ENCODE data around the gene PPIL1. TPM values are rescaled to one million over a fixed set of nuclear protein-coding genes. Genes with fewer than 3 reads are reported as not detected.

Gene PPIL1
- total and polyA plus RNA-seq, 2 of the 8 experiments (the other 6 are each of a cell fraction or from before 2014, with no cell fraction given) = 83.7 to 86.5 TPM

GRCh38 chr6:36822506-36823269, 51.9 kb downstream of the PPIL1 start (continued):
- TF ChIP-seq, protein P1, sequence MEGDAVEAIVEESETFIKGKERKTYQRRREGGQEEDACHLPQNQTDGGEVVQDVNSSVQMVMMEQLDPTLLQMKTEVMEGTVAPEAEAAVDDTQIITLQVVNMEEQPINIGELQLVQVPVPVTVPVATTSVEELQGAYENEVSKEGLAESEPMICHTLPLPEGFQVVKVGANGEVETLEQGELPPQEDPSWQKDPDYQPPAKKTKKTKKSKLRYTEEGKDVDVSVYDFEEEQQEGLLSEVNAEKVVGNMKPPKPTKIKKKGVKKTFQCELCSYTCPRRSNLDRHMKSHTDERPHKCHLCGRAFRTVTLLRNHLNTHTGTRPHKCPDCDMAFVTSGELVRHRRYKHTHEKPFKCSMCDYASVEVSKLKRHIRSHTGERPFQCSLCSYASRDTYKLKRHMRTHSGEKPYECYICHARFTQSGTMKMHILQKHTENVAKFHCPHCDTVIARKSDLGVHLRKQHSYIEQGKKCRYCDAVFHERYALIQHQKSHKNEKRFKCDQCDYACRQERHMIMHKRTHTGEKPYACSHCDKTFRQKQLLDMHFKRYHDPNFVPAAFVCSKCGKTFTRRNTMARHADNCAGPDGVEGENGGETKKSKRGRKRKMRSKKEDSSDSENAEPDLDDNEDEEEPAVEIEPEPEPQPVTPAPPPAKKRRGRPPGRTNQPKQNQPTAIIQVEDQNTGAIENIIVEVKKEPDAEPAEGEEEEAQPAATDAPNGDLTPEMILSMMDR (IDR thresholded peaks at IDR 0.05; ENCODE audit: control extremely low read depth in 1 of 3, insufficient read depth in 1 of 3, low read depth in 1 of 3, low read length in 3 of 3) = no peak
- TF ChIP-seq JUND (IDR thresholded peaks at IDR 0.05; ENCODE audit: low read length) (no peak), ATF3 (IDR thresholded peaks at IDR 0.05; ENCODE audit: insufficient read depth, low read depth, low read length) (no peak), HDAC2 (IDR thresholded peaks at IDR 0.05; ENCODE audit: borderline replicate concordance in 1 of 2, low read depth in 2 of 2, low read length in 2 of 2) (no peak), TEAD4 (IDR thresholded peaks at IDR 0.05; ENCODE audit: low read depth, low read length) (no peak), TCF12 (IDR thresholded peaks at IDR 0.05; ENCODE audit: low read depth, low read length) (no peak)
